ENCODE measurements around the gene PRKG1. TPM values are rescaled to one million over a fixed set of nuclear protein-coding genes. Genes with fewer than 3 reads are reported as not detected.

The PRKG1 gene
- total and polyA plus RNA-seq, 2 of the 8 experiments (the other 6 are each of a cell fraction or from before 2014, with no cell fraction given): 4.2 to 15.2 TPM

DNA sequence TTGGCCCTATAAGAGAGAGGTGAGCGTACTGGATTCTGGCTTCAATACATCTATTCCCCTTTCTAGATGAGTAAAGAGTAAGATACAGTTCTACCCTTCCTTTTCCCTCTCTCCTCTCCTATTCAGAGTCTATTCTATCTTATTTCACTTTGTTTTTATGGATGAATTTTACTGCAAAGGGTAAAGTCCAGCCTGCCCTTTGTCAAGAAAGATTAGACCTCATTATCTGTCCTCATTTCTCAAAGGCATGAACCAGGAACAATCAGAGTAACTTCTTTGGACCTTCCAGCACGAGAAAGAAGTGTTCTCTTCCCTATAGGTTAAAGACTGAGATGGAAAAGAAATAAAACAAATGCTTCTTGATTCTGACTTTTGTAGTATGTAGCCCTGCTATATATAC is 239.0 kb downstream of the PRKG1 start (continued):
- TF ChIP-seq, protein P1, sequence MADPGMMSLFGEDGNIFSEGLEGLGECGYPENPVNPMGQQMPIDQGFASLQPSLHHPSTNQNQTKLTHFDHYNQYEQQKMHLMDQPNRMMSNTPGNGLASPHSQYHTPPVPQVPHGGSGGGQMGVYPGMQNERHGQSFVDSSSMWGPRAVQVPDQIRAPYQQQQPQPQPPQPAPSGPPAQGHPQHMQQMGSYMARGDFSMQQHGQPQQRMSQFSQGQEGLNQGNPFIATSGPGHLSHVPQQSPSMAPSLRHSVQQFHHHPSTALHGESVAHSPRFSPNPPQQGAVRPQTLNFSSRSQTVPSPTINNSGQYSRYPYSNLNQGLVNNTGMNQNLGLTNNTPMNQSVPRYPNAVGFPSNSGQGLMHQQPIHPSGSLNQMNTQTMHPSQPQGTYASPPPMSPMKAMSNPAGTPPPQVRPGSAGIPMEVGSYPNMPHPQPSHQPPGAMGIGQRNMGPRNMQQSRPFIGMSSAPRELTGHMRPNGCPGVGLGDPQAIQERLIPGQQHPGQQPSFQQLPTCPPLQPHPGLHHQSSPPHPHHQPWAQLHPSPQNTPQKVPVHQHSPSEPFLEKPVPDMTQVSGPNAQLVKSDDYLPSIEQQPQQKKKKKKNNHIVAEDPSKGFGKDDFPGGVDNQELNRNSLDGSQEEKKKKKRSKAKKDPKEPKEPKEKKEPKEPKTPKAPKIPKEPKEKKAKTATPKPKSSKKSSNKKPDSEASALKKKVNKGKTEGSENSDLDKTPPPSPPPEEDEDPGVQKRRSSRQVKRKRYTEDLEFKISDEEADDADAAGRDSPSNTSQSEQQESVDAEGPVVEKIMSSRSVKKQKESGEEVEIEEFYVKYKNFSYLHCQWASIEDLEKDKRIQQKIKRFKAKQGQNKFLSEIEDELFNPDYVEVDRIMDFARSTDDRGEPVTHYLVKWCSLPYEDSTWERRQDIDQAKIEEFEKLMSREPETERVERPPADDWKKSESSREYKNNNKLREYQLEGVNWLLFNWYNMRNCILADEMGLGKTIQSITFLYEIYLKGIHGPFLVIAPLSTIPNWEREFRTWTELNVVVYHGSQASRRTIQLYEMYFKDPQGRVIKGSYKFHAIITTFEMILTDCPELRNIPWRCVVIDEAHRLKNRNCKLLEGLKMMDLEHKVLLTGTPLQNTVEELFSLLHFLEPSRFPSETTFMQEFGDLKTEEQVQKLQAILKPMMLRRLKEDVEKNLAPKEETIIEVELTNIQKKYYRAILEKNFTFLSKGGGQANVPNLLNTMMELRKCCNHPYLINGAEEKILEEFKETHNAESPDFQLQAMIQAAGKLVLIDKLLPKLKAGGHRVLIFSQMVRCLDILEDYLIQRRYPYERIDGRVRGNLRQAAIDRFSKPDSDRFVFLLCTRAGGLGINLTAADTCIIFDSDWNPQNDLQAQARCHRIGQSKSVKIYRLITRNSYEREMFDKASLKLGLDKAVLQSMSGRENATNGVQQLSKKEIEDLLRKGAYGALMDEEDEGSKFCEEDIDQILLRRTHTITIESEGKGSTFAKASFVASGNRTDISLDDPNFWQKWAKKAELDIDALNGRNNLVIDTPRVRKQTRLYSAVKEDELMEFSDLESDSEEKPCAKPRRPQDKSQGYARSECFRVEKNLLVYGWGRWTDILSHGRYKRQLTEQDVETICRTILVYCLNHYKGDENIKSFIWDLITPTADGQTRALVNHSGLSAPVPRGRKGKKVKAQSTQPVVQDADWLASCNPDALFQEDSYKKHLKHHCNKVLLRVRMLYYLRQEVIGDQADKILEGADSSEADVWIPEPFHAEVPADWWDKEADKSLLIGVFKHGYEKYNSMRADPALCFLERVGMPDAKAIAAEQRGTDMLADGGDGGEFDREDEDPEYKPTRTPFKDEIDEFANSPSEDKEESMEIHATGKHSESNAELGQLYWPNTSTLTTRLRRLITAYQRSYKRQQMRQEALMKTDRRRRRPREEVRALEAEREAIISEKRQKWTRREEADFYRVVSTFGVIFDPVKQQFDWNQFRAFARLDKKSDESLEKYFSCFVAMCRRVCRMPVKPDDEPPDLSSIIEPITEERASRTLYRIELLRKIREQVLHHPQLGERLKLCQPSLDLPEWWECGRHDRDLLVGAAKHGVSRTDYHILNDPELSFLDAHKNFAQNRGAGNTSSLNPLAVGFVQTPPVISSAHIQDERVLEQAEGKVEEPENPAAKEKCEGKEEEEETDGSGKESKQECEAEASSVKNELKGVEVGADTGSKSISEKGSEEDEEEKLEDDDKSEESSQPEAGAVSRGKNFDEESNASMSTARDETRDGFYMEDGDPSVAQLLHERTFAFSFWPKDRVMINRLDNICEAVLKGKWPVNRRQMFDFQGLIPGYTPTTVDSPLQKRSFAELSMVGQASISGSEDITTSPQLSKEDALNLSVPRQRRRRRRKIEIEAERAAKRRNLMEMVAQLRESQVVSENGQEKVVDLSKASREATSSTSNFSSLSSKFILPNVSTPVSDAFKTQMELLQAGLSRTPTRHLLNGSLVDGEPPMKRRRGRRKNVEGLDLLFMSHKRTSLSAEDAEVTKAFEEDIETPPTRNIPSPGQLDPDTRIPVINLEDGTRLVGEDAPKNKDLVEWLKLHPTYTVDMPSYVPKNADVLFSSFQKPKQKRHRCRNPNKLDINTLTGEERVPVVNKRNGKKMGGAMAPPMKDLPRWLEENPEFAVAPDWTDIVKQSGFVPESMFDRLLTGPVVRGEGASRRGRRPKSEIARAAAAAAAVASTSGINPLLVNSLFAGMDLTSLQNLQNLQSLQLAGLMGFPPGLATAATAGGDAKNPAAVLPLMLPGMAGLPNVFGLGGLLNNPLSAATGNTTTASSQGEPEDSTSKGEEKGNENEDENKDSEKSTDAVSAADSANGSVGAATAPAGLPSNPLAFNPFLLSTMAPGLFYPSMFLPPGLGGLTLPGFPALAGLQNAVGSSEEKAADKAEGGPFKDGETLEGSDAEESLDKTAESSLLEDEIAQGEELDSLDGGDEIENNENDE (IDR thresholded peaks at IDR 0.05; ENCODE audit: insufficient replicate concordance, low read length): no peak
- TF ChIP-seq TAF7 (optimal IDR thresholded peaks at IDR 0.05; ENCODE audit: borderline replicate concordance, low read depth, low read length): no peak

All from H1 (cell line).